ENCODE measurements around the gene EN2.

EN2 gene

DNA sequence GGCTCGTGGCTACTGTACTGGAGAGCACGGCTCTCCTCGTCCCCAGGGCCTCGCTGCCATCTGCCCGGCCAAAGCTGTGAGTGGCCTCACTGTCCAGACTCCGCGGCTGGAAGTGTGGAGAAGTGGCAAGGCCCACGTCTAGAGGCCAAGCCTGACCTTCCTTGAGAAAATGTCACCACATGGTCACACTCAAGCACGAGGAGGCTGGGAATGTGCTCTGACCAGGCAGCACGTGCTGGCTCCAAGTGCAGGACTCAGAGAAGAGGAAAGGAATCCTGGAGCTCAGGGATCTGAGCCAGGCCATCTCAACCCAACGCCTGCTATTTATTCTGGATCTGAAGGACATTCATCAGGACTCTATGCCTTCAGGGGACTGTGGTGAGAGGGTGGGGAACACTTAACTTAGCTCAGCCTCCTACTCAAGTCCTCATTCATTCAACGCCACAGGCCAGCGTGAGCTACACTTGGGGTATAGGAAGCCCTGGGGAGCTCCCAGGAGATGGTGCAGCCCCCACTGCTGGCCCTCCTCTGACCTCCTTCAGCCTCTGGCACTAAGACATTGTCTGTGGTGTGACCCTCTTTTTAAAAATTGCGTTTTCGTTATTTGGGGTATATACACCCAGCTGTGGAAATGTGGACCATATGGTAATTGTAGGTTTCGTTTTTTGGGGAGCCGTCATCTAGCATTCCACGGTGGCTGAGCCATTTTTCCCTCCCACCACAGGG, 29.0 kb downstream of the EN2 start:
- DNase-seq (ENCODE audit: low read depth), result no peak

- no peak for DNase-seq (ENCODE audit: low read depth)
Observed at GRCh38 chr7:155487509-155488482, 29.9 kb downstream of the EN2 start.

GRCh38 chr7:155488483-155489127, 30.7 kb downstream of the EN2 start:
- DNase-seq (ENCODE audit: low read depth), result no peak

- DNase-seq (ENCODE audit: low read depth), result no peak
Observed at GRCh38 chr7:155489158-155489840, 31.4 kb downstream of the EN2 start.

GRCh38 chr7:155489862-155490696, 32.1 kb downstream of the EN2 start:
- no peak for DNase-seq (ENCODE audit: low read depth)

GRCh38 chr7:155490697-155491628, 33.0 kb downstream of the EN2 start:
- no peak for DNase-seq (ENCODE audit: low read depth)

GRCh38 chr7:155491812-155492211, 33.9 kb downstream of the EN2 start:
- DNase-seq (ENCODE audit: low read depth), result no peak

DNA sequence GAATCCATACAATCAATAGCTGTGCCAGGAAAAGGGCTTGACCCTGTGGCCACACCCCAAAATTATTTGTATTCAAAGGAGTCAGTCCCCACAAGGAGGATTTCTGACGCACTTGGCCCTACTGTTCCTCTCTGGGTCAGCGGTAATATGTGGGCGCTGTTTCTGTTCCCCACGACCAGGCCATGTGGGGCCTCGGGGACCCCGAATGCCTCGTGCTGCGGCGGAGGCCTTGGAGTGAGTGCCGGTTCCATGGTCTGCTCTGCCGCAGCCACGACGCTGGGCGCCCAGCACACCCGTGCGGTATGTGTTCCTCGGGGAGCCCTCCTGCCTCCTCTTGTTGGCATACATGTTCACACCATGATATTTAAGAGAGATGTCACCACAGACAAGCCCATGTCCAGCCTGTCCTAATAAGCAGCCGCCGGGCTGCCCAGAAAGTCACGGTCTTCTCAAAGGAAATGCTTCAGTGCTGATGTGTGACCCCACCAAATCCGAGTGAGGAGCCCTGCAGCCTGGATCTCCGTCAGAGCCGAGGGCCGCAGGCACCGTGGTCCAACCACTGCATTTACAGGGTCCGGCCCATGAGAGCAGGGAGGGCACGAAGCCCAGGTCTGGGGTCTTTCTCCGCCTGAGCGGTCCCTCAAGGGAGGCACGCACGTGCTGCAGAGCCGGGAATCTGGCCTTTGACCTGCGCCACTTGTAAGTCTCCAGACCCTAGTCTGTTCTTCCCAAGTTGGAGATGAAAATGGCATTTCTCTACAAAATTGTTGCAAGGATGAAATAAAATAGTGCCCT, 36.0 kb downstream of the EN2 start:
- no peak for DNase-seq (ENCODE audit: low read depth)

GRCh38 chr7:155494551-155494950, 36.6 kb downstream of the EN2 start:
- DNase-seq (ENCODE audit: low read depth), result no peak

DNA sequence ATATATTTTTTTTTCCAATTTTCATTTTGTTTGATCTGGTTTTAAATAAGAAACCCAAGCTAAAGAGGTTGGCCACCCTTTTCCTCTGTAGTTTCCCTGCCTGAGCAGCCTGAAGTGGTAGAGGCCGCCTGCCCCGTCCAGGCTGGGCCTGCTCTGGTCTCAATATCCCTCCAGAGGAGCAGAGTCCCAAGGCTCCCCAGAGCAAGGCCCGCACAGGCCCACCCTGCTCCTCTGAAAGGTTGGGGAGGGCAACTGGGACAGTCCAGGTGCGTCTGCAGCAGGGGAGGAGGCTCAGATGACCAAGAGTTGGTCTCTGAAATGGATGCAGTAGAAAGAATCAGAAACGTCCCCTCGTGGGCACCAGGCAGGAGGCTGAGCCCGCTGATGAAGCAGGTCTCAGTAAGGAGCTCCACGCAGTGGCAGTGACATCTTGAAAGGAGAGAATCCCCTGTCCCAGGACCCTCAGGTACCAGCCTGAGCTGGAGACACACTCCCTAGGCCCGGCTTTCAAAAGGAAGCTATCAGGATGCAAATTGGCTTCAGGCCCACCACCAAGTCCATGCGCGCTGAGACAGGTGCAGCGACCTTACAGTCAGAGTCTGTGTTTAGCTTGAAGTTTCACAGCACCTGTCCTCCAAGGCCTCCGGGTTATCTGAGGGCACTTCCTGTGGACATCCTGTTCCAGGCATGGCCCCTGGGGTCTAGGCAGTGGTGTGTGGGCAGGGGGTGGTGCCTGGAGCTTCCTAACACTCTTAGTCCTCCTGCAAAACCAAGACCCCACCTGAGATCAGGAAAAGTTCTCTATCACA, 37.7 kb downstream of the EN2 start:
- DNase-seq (ENCODE audit: low read depth), result no peak

GRCh38 chr7:155496267-155497005, 38.5 kb downstream of the EN2 start:
- no peak for DNase-seq (ENCODE audit: low read depth)

DNA sequence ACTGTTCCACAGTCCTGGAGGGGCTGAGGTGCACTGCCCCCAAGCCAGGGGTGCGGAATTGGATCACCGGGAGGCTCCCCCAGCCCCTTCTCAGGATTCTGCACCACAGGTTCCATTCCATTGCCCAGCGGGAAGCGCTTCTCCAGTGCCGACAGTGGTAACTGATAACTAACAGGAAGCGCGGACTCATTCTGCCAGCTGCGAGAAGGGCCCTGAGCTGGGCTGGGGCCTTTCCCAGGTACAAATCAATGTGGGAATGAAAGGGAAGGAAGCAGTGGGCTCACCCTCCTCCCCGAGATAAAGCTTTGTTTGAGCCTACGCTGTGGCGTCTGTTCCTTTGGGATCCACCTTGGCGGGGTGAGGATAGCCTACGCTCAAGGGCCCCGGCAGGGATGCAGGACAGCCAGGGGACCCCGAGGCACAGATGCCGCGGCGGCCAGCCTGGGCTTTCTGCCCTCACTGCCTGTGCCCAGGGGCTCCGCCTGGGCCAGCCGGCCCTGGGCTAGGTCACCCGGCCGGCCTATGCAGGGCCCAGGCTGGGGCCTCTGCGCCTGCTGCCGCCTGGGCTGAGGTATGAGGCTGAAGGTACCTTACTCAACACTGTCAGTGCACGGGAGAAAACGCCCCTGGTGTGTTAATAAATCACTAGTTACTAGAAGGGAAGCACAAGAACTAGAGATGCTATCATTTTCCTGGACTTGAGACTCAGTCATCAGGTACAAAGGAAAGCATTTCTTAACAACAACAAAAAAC, 39.4 kb downstream of the EN2 start:
- DNase-seq (ENCODE audit: low read depth), result no peak

DNA sequence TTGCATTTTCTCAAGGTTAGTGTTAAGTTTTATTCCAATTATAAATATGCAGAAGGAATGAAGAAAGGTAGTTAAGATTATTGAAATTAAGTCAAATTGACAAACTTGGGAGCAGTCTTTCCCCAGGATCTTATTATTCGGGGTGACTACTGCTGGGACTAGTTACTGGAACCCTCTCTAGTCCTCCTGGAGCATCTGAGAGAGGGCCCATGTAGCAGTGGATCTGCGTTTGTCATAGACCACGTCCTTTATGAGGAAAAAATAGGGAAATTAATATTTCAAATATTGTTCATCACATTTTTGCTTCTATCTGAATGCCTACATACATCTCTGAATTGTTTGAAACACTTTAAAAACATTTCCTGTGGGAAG, 47.5 kb downstream of the EN2 start:
- DNase-seq (ENCODE audit: low read depth), result no peak

DNA sequence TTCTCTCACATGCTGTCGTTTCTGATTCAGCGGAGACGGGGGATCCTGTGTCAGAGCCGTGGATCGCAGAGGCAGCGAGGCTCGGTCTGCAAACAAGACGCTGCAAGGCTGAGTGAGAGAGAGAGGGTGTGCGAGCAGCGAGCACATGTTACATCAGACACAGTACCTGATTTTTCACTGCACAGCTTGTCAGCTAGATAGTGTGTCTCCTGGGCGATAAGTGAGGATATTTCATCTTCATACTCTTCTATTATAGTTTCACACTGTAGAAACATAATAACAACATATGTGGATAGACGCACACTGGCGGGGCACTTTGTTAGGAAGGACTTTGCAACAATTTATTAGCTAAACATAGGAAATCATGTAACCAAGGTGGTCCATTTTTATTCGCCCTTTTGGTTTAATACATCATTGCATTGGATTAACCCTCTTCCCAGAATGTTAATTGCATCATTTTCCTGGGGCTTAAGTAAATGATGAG, 49.0 kb downstream of the EN2 start:
- DNase-seq (ENCODE audit: low read depth), result no peak

- no peak for DNase-seq (ENCODE audit: low read depth)
Observed at GRCh38 chr7:155507576-155507975, 49.6 kb downstream of the EN2 start.
